Liver (tissue), 9 donors: ENCODE results near the gene USP5. TPM values are rescaled to one million over a fixed set of nuclear protein-coding genes. Genes with fewer than 3 reads are reported as not detected.

ENCODE experiments used
- DNase-seq: peaks from one replicate; pipeline ENCODE4 v3.0.0-alpha.2; 2017; ENCODE audit warnings: low spot score
- H3K27ac ChIP-seq, 2 donors: one replicate each; pipeline ENCODE4 v1.7.0; 2013; ENCODE audit warnings: inconsistent platforms in 2 of 2, low read length in 2 of 2, control low read depth in 1 of 2, low read depth in 1 of 2, mild to moderate bottlenecking in 1 of 2
- H3K27me3 ChIP-seq, 4 donors: one replicate each; pipeline versions ENCODE4 v1.6.1 to v1.7.0; 2013; ENCODE audit warnings: low read length in 3 of 4, inconsistent platforms in 1 of 4, mild to moderate bottlenecking in 1 of 4, moderate library complexity in 1 of 4; ENCODE audit not compliant: control insufficient read depth in 4 of 4, insufficient read depth in 4 of 4
- H3K36me3 ChIP-seq, 4 donors: one replicate each; pipeline versions ENCODE4 v1.6.1 to v1.7.0; 2013; ENCODE audit warnings: low read length in 3 of 4, mild to moderate bottlenecking in 3 of 4, low read depth in 1 of 4, moderate library complexity in 1 of 4; ENCODE audit not compliant: control insufficient read depth in 4 of 4, insufficient read depth in 3 of 4
- H3K4me1 ChIP-seq, 4 donors: one replicate each; pipeline versions ENCODE4 v1.6.1 to v1.7.0; 2013; ENCODE audit warnings: low read length in 3 of 4, mild to moderate bottlenecking in 3 of 4, moderate library complexity in 1 of 4; ENCODE audit not compliant: control insufficient read depth in 4 of 4, insufficient read depth in 4 of 4
- H3K4me3 ChIP-seq, 3 donors: one replicate each; pipeline versions ENCODE4 v1.6.1 to v1.7.0; 2013; ENCODE audit warnings: low read length in 3 of 3, control low read depth in 1 of 3, low read depth in 1 of 3, mild to moderate bottlenecking in 1 of 3
- H3K9ac ChIP-seq, 2 donors: one replicate each; pipeline ENCODE4 v1.7.0; 2013; ENCODE audit warnings: low read length in 2 of 2, mild to moderate bottlenecking in 2 of 2, moderate library complexity in 2 of 2, control low read depth in 1 of 2, low read depth in 1 of 2
- H3K9me3 ChIP-seq, 4 donors: one replicate each; pipeline versions ENCODE4 v1.6.1 to v1.7.0; 2013; ENCODE audit warnings: low read length in 3 of 4; ENCODE audit not compliant: control insufficient read depth in 4 of 4
- ATF3 ChIP-seq: IDR thresholded peaks from 2 replicates; pipeline ENCODE4 v1.6.1; 2016; ENCODE audit warnings: antibody characterized with exemption
- CTCF ChIP-seq: fragments of 150-350 bp; IDR thresholded peaks from 2 replicates; pipeline ENCODE4 v1.5.1; 2017; ENCODE audit warnings: improper control_type of control experiment, low read depth, low read length; ENCODE audit not compliant: missing input control
- EGR1 ChIP-seq, 2 donors: IDR thresholded peaks; 2 replicates each; pipeline ENCODE4 v1.6.1; 2016 to 2018; ENCODE audit warnings: antibody characterized with exemption in 2 of 2, low read depth in 2 of 2
- FOXA1 ChIP-seq: IDR thresholded peaks from 2 replicates; pipeline ENCODE4 v1.6.1; 2016; ENCODE audit warnings: antibody characterized with exemption
- FOXA2 ChIP-seq: IDR thresholded peaks from 2 replicates; pipeline ENCODE4 v1.6.1; 2016; ENCODE audit warnings: antibody characterized with exemption
- GABPA ChIP-seq, 2 donors: IDR thresholded peaks in 1 of 2; conservative IDR thresholded peaks in 1 of 2; 2 replicates each; pipeline ENCODE4 v1.6.1; 2016; ENCODE audit warnings: antibody characterized with exemption in 2 of 2, mild to moderate bottlenecking in 1 of 2, moderate library complexity in 1 of 2
- HNF4A ChIP-seq, 2 donors: conservative IDR thresholded peaks; 2 replicates each; pipeline ENCODE4 v1.6.1; 2016; ENCODE audit warnings: antibody characterized with exemption in 2 of 2, mild to moderate bottlenecking in 2 of 2
- HNF4G ChIP-seq: IDR thresholded peaks from 2 replicates; pipeline ENCODE4 v1.6.1; 2016; ENCODE audit warnings: antibody characterized with exemption
- JUND ChIP-seq, 2 donors: IDR thresholded peaks; 2 replicates each; pipeline ENCODE4 v1.6.1; 2016; ENCODE audit warnings: antibody characterized with exemption in 2 of 2
- NR2F2 ChIP-seq: IDR thresholded peaks from 2 replicates; pipeline ENCODE4 v1.6.1; 2016; ENCODE audit warnings: antibody characterized with exemption
- RAD21 ChIP-seq, 2 donors: IDR thresholded peaks; 2 replicates each; pipeline ENCODE4 v1.6.1; 2016; ENCODE audit warnings: antibody characterized with exemption in 2 of 2, mild to moderate bottlenecking in 2 of 2
- RXRA ChIP-seq, 2 donors: IDR thresholded peaks; 2 replicates each; pipeline ENCODE4 v1.6.1; 2017 to 2018; ENCODE audit warnings: antibody characterized with exemption in 2 of 2, mild to moderate bottlenecking in 1 of 2
- SP1 ChIP-seq: IDR thresholded peaks from 2 replicates; pipeline ENCODE4 v1.6.1; 2018; ENCODE audit warnings: antibody characterized with exemption, mild to moderate bottlenecking
- TAF1 ChIP-seq: conservative IDR thresholded peaks from 2 replicates; pipeline ENCODE4 v1.6.1; 2016; ENCODE audit warnings: antibody characterized with exemption, mild to moderate bottlenecking
- YY1 ChIP-seq: IDR thresholded peaks from 2 replicates; pipeline ENCODE4 v1.6.1; 2016; ENCODE audit warnings: antibody characterized with exemption, mild to moderate bottlenecking
- WGBS: extraction: QIAGEN DNeasy Blood & Tissue Kit; methylation state at CpG from one replicate; pipeline ENCODE4 v1.1.7; 2013; 5-methylcytosine and 5-hydroxymethylcytosine counted together
- polyA plus RNA-seq, 2 donors: library from polyadenylated mRNA; stranded (reverse) in 1 of 2; unstranded in 1 of 2; fragments of 200-250 nt in 1 of 2; fragments of >200 nt in 1 of 2; fragmentation: Nextera tagmentation in 1 of 2; extraction: Ambion mirVana in 1 of 2; gene quantifications; one replicate each; pipeline versions ENCODE4 v1.2.1 to v1.2.3, GENCODE V29; 2013 to 2015
- total RNA-seq, 2 donors: library from RNA; depleted of rRNA; stranded (reverse); fragments of >200 nt; gene quantifications; one replicate each; pipeline ENCODE4 v1.2.3, GENCODE V29; 2014
- TF ChIP-seq, protein P1 (sequence below): IDR thresholded peaks from 2 replicates; pipeline ENCODE4 v1.6.1; 2016; ENCODE audit warnings: antibody characterized with exemption
- TF ChIP-seq, protein P2 (sequence below): IDR thresholded peaks from 2 replicates; pipeline ENCODE4 v1.6.1; 2016; ENCODE audit warnings: antibody characterized with exemption
- TF ChIP-seq, protein P3 (sequence below): IDR thresholded peaks from 2 replicates; pipeline ENCODE4 v1.6.1; 2016; ENCODE audit warnings: antibody characterized with exemption, mild to moderate bottlenecking
- donor health status: healthy.
- donor health status: healthy.
- donor health status: healthy.
- donor health status: healthy.
- donor health status: healthy.

USP5 gene
- total and polyA plus RNA-seq, 4 donors: 15.2 to 41.0 (median 35.7) TPM

DNA sequence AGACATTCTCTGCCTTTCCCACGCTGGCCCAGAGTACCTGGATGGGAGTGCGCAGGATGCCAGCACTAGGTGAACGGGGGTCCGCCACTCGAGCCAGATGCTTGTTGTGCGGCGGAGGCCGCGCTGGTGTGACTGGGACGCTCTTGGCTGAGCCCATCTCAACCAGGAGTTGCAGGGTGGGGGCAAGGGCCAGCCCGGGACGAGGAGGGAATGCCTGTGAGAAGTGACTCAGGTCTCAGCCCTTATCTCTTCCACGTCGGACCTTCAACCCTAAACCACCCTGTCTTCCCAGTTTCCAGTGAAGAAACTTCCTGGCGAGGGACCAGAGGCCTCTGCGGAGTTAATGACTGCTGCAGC lies 1.2 kb upstream of the USP5 start (continued):
- TF ChIP-seq, protein P1, sequence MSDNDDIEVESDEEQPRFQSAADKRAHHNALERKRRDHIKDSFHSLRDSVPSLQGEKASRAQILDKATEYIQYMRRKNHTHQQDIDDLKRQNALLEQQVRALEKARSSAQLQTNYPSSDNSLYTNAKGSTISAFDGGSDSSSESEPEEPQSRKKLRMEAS: no peak
- TF ChIP-seq GABPA (IDR thresholded peaks at IDR 0.05 in 1 of 2, conservative IDR thresholded peaks at IDR 0.05 in 1 of 2): no peak

GRCh38 chr12:6851153-6851920 lies 613 bp upstream of the USP5 start, which contains the start of gene CDCA3:
CDCA3 (minus strand) TSS chr12:6851286; CDS start chr12:6850952, 334 bp downstream.
- Histone ChIP-seq H3K9ac (peak within 1 kb of the TSS; percentile 77 to 87), H3K27me3 (no peaks in the 10 kb centered on the region), H3K27ac (peak within 1 kb of the TSS; percentile 90 to 98), H3K4me3 (peak within 1 kb of the TSS; percentile 79 to 99 (median 79)), H3K36me3 (peaks cover 0 to 9% (median 7%) of the 10 kb centered on the region in 4 donors), H3K4me1 (peaks cover 7 to 23% (median 13%) of the 10 kb centered on the region in 4 donors), H3K9me3 (no peaks in the 10 kb centered on the region)
- DNase-seq: peak; percentile 96
- TF ChIP-seq CTCF: peak; percentile 3
- no peak for TF ChIP-seq HNF4G
- peak; percentile 9 for TF ChIP-seq ATF3
- TF ChIP-seq, protein P1: no peak
- TF ChIP-seq, protein P2, sequence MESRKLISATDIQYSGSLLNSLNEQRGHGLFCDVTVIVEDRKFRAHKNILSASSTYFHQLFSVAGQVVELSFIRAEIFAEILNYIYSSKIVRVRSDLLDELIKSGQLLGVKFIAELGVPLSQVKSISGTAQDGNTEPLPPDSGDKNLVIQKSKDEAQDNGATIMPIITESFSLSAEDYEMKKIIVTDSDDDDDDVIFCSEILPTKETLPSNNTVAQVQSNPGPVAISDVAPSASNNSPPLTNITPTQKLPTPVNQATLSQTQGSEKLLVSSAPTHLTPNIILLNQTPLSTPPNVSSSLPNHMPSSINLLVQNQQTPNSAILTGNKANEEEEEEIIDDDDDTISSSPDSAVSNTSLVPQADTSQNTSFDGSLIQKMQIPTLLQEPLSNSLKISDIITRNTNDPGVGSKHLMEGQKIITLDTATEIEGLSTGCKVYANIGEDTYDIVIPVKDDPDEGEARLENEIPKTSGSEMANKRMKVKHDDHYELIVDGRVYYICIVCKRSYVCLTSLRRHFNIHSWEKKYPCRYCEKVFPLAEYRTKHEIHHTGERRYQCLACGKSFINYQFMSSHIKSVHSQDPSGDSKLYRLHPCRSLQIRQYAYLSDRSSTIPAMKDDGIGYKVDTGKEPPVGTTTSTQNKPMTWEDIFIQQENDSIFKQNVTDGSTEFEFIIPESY: no peak
- no peak for TF ChIP-seq EGR1 (IDR thresholded peaks at IDR 0.05; ENCODE audit: low read depth in 2 of 2)
- no peak for TF ChIP-seq HNF4A (conservative IDR thresholded peaks at IDR 0.05)
- TF ChIP-seq RAD21 (IDR thresholded peaks at IDR 0.05): no peak
- TF ChIP-seq RXRA (IDR thresholded peaks at IDR 0.05): peak; percentile 63 to 73
- TF ChIP-seq, protein P3, sequence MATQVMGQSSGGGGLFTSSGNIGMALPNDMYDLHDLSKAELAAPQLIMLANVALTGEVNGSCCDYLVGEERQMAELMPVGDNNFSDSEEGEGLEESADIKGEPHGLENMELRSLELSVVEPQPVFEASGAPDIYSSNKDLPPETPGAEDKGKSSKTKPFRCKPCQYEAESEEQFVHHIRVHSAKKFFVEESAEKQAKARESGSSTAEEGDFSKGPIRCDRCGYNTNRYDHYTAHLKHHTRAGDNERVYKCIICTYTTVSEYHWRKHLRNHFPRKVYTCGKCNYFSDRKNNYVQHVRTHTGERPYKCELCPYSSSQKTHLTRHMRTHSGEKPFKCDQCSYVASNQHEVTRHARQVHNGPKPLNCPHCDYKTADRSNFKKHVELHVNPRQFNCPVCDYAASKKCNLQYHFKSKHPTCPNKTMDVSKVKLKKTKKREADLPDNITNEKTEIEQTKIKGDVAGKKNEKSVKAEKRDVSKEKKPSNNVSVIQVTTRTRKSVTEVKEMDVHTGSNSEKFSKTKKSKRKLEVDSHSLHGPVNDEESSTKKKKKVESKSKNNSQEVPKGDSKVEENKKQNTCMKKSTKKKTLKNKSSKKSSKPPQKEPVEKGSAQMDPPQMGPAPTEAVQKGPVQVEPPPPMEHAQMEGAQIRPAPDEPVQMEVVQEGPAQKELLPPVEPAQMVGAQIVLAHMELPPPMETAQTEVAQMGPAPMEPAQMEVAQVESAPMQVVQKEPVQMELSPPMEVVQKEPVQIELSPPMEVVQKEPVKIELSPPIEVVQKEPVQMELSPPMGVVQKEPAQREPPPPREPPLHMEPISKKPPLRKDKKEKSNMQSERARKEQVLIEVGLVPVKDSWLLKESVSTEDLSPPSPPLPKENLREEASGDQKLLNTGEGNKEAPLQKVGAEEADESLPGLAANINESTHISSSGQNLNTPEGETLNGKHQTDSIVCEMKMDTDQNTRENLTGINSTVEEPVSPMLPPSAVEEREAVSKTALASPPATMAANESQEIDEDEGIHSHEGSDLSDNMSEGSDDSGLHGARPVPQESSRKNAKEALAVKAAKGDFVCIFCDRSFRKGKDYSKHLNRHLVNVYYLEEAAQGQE: no peak
- TF ChIP-seq SP1: peak; percentile 99
- peak in 1 of 2 donors; percentile 12 for TF ChIP-seq GABPA (IDR thresholded peaks at IDR 0.05 in 1 of 2, conservative IDR thresholded peaks at IDR 0.05 in 1 of 2)
- TF ChIP-seq NR2F2: peak; percentile 47
- no peak for TF ChIP-seq YY1
- TF ChIP-seq FOXA1: no peak
- TF ChIP-seq JUND (IDR thresholded peaks at IDR 0.05): peak in 1 of 2 donors; percentile 52
- TF ChIP-seq TAF1: peak; percentile 88
- no peak for TF ChIP-seq FOXA2
- WGBS: under 1% methylated on average over 37 of the region's 37 CpGs
